Suppressor macrophage (primary cell): ENCODE data around the gene THBS1.

ENCODE experiments used
- DNase-seq, 4 experiments: peaks; one replicate each; pipeline ENCODE4 v3.0.0-alpha.2; 2020 to 2022

Gene THBS1

GRCh38 chr15:39589193-39589814 is 8.4 kb downstream of the THBS1 start:
- DNase-seq = no peak

- DNase-seq = no peak
Observed at GRCh38 chr15:39589815-39590644, 9.2 kb downstream of the THBS1 start.

- no peak for DNase-seq
Observed at GRCh38 chr15:39591141-39591895, 10.4 kb downstream of the THBS1 start.

- no peak for DNase-seq
Observed at GRCh38 chr15:39591896-39592315, 11.0 kb downstream of the THBS1 start.

GRCh38 chr15:39592500-39592899 is 11.6 kb downstream of the THBS1 start:
- DNase-seq = no peak

- no peak for DNase-seq
Observed at GRCh38 chr15:39593071-39593655, 12.3 kb downstream of the THBS1 start.

GRCh38 chr15:39593656-39594445 is 13.0 kb downstream of the THBS1 start:
- DNase-seq = no peak

GRCh38 chr15:39594446-39595337 is 13.8 kb downstream of the THBS1 start:
- DNase-seq = no peak

GRCh38 chr15:39595338-39596221 is 14.7 kb downstream of the THBS1 start:
- no peak for DNase-seq

- no peak for DNase-seq
Observed at GRCh38 chr15:39596358-39597051, 15.6 kb downstream of the THBS1 start.

- no peak for DNase-seq
Observed at GRCh38 chr15:39597336-39597735, 16.5 kb downstream of the THBS1 start.

- no peak for DNase-seq
Observed at GRCh38 chr15:39597751-39598185, 16.9 kb downstream of the THBS1 start.

GRCh38 chr15:39598186-39598850 is 17.4 kb downstream of the THBS1 start:
- no peak for DNase-seq

GRCh38 chr15:39598958-39599845 is 18.3 kb downstream of the THBS1 start:
- DNase-seq = no peak

- no peak for DNase-seq
Observed at GRCh38 chr15:39599871-39600270, 19.0 kb downstream of the THBS1 start.

GRCh38 chr15:39602143-39602542 is 21.3 kb downstream of the THBS1 start:
- DNase-seq = no peak

GRCh38 chr15:39605146-39605545 is 24.3 kb downstream of the THBS1 start:
- no peak for DNase-seq
